Bone marrow (tissue), 2 donors: Measurements from ENCODE around the gene HEMK1.

Experiments used
- DNase-seq, 2 donors: peaks; one replicate each; lab custom pipeline; 2025; lab: John Stamatoyannopoulos, UW

HEMK1 gene

DNA sequence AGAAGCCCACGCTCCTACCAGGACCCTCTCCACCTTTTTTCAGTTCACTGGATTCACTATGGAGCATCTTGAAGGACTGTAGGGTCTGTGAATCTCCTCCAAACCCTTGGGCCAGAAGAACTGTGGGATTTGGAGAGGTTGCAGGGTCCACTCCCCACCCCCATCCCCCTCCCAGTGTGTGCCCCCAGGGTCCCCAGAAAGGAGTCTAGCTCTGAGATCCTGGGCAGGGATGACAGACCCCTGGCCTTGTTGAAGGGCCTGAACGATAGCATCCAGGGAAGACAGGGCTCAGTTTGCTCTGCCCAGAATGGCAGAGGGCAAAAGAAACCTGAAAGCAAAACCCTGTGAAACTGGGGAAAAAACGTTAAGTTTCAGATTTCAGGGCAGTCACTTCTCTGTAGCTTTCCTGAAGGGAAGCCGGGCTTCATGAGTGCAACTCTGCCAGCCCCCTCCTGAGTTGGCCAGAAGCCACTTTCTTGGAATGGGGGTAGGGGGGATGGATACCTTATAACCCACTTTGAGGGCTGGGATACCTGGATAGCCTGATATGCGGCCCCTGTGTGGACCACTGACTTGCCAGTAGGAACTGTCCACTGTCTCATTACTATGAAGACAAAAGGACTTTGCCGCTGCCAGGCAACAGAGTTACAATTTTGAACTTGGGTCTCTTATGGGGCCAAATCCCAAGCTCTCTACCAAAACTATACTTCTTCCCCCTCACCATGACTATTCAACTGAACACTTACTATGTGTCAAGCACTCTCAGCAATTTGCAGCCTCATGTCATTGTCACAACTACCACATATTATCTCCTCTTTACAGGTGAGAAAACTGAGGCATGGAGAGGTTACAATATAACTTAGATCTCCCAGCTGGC is 43.9 kb downstream of the HEMK1 start:
- DNase-seq: no peak

DNA sequence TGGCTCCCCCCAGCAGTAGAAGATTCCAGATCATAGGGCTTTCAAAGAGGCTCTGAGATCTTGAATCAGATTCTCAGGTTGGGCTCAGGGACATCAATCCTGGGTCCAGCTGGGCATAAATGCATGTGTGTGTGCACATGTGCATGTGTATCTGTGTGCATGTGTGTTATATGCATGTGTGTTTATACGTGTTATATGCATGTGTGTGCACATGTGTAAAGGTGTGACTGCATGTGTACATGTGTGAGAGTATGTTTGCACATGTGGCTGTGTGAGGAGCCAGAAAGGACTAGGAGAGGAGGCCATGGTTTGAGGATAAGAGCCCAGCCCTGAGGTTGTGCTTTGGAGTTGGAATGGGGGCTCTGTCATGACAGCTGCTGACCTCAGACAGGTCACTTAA is 45.9 kb downstream of the HEMK1 start:
- no peak for DNase-seq

DNA sequence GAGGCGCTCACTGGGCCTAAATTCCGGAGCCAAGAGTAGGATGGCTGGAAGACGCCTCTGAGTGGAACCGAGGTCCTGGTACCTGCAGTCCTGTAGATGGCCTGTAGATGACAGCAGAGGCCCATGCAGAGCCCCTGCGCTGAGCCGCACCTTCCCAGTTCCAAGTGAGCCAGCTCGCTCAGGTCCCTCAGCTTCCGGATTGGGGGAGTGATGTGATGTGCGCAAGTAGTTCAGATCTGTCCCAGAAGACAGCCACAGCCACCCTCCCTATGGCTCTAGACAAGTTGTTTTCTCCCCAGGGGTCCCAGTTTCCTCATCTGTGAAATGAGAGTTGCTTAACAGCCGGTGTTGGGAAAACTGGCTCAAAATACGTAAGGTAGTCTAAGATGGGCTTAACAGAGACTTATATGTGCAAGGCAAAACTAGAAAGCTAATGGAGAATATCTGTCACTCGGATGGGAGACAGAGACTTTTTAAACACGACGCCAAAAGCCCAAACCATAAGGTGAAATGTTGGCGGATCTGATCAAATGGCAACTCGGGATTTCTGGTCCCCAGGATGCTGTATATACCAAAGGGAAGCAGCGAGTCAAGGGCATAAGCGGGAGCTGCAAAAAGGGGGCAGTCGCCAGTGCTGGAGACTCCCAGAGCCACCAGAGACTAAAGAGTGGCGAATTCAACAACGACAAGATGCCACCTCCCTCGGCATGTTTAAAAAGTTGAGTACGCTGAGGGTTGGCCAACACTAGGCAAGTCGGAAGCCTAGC is 46.9 kb downstream of the HEMK1 start:
- DNase-seq: peak; percentile 57 to 71

DNA sequence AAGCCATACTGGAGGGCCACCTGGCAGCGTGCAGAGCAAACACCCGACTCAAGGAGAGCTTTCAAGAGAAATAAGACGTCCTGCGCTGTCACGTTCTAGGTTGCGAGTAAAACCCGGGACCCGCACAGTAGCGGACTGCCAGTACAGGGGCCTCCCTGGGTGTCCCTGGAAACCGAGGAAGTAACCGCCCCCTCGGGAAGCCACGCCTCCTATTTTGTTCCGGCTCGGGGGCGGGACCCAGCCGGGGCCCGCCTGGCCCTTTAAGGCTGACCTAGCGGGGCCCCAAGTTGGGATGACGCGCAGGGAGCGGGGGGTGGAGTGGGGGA is 47.4 kb downstream of the HEMK1 start:
- peak; percentile 87 to 91 for DNase-seq

DNA sequence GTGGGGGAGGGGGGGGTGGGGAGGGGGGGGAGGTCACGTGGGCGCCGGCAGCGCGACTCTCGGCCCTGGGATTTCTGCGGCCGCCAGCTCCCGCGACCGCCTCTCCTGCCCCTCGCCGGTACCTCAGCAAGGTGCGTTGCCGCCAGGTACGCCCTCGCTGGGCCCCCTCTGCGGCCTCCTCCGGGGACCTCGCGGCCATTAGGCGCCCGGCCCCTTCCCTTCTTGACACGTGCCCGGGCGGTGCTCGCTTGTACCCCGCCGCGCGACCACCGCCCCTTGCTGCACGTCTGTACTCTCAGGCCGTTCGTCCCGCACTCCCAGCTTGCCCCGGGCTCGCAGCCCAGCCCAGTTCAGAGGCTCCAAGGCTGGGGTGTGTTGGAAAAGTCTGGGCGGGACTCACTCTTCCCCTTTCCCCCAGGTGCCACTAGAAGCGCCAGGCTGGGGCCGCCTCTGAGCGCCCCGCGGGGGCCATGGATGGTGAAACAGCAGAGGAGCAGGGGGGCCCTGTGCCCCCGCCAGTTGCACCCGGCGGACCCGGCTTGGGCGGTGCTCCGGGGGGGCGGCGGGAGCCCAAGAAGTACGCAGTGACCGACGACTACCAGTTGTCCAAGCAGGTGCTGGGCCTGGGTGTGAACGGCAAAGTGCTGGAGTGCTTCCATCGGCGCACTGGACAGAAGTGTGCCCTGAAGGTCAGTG is 47.9 kb downstream of the HEMK1 start, which contains the start of gene MAPKAPK3:
TSS of gene MAPKAPK3 (plus strand) at position 56 of the 696 bp plus-strand sequence. CDS start at position 471, 415 bp downstream.
- DNase-seq: no peak

DNA sequence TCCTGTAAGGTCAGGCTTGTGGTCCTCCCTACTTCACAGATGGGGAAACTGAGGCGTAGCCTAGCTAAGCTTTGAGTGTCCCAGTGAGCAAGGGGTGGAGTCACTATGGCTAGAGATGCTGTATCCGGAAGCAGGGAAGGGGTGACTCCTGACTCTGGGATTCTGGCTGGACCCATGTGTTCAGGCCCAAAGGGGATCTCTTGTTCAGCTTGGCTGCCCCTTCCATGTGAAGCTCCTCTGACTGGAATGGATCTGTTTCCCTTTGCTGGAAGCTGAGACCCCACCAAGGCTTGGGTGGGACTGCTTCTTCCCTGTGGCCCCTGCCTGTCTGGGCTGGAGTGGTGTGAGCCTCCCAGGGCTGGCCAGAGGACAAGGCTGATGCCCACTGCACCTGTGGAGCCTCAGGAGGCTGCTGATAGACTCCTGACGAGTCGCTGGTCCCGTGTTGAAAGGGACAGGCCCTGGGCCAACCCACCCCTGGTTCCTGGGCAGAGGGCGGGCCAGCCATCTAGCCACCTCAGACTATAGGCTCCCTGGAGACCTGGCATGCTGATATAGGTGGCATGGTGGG is 48.7 kb downstream of the HEMK1 start:
- DNase-seq: no peak

DNA sequence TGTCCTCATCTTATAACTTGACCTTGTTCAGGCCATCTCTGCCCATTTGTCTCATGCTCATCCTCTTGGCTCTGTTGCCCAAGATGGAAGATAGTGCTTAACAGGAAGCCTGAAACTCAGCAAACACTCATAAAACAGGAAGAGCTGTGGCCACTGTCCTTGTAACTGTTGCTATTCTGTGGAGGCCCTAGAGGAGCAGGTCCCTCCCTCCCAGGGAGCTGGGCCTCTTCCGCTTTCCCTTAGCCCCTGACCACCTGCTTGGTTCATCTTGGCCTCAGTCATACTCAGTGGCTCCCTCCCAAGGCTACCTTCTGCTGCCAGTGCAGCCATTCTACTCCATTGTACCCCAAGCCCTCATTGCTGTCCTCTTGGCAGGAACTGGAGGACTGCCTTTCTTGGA is 51.1 kb downstream of the HEMK1 start:
- DNase-seq: peak; percentile 36 to 79

DNA sequence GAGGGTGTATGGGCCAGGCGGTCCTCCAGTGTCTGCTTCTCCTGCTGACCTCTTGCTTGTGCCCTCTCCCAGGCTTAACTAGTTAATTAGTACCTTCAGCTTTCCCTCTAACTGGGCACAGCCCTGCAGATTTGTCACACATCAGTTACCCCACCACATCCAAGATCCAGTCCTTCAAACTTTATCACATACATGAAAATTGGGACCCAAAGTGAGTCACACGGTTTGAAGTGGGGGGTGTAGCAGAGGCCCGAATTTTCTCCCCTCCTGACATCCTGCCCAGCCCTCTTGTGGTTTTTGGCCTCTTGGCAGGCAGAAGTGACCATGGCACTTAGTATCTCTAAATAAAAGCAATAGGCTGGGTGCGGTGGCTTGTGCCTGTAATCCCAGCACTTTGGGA is 51.5 kb downstream of the HEMK1 start:
- no peak for DNase-seq

DNA sequence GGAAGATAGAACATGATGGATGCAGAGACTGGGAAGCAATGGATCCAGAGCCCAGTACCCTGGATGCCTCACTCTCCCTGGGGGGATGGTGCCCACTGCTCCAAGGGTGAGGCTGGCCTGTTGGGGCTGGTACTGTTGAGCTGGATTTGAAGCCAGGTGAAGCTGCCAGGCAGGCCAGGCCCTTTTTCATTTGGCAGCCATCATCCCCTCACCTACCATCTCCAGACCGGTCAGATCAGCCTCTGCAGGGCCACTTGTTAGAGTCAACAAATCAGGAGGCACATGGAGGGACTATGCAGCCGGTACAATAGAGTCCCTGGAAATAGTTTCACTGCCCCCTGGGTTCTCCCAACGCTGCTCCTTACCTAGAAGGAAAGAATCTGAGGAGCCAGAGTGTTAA is 53.6 kb downstream of the HEMK1 start:
- DNase-seq: no peak

DNA sequence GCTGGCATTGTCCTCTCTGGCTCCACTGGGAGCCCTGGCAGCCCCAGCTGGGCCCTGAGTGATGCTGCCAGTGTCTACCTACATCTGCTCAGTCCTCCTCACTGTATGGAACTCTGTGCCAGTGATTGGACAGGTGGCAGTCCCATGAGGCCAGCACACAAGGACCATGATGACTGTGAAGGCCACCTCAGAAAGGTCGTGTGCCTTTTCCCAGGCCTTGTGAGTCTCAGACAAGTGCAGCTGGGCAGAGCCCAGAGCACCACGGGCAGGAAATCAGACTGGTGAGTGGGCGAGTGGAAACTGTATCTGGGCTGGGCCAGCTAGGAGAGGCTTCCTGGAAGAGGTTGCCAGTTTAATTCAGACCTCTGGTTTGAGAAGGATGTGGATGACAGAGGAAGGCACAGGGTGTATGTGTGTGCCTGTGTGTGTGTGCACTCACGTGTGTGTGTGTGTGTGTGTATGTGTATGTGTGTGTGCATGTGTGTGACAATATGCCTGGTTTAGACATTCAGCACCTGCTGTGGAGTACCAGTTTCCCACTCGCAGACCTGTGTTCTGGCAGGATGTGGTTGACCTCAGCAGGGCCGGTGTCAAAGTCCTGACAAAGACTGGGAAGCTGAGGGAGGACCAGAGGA is 54.6 kb downstream of the HEMK1 start:
- peak in 1 of 2 donors; percentile 53 for DNase-seq

DNA sequence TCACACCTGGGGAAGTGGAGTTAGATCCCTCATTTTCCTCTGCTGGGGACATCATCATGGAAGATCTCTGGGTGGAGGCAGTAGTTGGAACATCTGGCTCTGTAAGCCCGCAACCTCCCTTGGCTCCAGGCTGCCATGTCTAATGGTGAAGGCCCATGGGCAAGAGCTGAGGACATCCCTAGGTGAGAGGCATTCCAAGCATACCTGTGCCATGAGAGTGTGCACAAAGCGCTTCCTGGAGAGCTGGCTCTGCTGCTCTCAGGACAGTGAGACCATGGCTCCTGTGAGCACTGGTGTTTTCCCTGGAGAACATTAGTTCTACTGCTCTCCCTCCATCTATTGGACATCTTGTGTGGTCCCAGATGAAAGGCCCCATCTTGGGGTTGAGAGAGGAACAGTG is 55.3 kb downstream of the HEMK1 start:
- DNase-seq: no peak

DNA sequence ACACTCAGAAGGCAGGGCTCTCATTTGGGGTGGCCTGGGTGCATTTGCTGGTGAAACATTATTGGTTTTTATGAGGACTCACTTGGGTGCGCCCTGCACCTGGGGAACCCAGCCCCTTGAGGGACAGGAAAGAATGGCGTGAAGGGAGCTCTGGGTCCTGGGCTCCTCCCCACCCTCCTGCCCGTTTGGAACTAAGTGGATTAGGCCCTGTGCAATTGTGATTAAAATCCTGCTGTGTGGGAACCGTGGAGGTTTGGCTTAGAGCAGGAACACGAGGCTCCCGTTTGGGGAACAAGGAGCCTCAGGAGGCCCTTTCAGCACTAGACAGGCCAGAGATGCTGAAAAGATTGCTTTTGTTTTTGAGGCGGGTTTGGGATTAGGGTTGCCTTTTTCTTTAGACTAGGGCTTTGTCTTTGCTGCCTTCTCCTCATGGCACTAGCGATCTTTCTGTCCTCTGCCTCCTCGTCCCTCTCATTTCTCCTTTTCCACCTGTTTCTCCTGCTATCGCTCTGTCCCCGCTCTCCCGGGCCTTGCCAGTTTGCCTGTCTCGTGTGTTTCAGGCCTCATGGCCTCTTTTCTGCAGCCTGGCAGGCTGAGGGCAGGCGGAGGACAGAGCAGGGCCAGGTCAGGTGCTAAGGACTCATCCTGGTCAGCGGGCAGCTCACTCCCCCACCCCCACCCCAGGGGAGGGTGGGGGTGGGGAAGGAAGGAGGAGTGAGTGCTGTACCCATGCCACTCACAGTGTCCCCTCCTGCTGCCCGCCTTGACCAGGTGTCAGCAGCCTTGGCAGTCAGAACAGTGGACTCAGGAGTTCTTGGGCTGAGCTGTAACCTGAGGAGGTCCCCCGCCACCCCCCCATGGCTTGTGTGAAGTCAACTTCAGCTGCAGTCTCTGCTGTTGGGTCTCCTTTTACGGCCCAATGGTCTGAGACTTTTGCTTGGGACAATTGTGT is 56.2 kb downstream of the HEMK1 start:
- DNase-seq: no peak

DNA sequence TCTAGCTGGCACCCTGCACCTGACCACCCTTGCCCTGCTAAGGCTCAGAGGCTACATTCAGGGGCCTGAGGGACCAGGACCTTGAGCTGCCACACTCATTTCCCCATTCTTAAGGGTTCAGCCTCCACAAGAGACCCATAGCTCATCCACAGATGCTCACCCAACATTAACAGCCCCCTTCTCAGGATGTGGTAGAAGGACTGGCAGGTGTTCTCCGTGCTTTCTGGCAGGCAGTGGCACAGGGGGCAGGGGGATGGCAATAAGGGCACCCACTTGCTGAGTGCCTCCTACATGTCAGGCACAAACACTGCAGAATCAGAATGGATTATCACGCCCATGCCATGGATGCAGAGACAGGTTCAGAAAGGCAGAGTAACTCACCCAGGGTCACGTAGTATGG is 57.1 kb downstream of the HEMK1 start:
- no peak for DNase-seq

DNA sequence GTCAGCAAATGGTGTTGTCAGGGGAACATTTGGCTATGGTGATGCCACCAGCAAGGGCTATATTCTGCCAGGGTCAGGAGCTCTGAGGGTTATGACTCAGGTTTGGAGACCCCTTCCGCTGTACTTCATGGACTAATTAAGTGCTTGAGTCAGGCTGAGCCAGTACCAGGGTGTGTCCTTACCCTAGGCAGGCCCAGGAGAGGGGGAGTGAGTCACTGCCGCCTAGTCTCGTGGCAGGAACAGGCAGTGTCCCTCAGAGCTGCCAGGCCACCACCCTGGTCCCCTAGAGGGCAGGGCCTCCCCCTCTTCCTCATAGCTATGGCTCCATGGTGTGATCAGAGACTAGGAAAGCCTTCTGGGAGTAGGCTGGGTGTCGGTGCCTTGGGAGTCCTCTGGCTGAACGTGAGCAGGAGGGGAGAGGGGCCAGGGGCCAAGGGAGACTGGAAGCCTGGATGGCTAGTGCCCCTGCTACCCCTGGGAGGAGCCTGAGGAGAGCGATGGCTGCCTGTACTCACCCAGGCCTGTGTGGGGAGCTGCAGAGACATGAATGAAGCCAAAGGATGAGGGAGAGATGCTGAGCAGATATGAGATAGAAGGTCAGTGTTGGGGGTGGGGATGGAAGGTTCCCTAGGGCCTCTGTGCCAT is 58.2 kb downstream of the HEMK1 start:
- peak; percentile 60 to 67 for DNase-seq

DNA sequence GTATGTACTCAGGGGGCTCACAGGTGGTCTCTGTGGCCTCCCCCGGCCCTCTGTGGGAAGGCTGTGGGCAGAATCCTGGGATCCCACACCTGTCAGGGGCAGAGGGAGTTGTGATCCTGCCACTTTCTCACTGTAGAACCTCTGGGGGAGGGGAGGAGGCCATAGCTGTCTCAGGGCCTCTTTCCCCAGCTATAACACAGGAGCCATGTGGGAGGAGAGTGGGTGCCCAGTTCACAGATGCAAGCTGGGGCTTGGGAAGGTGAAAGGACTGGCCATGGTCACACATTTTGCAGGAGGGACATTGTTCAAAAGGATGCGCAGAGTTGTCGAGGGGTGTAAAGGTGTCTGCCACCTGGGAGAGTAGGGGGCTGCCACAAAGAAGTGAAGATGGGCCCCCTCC is 59.3 kb downstream of the HEMK1 start:
- DNase-seq: no peak

DNA sequence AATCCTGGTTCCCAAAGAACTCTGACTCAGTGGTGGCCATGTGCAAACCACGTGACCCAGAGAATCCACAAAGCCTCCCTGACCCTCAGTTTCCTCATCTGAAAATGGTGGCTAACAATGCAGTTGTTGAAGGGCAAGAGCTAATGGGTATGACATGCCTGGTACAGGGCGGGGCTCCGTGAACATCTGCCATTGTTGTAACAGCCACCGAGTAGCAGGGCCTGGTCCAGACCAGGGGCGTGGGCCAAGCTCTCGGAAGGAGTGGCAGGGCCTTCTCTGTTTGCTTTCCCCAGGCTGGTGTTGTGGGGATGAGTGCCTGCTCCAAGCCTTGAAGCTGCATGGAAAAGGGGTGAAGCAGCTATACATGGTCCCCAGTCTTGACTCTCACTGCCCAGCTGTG is 61.1 kb downstream of the HEMK1 start:
- DNase-seq: no peak

DNA sequence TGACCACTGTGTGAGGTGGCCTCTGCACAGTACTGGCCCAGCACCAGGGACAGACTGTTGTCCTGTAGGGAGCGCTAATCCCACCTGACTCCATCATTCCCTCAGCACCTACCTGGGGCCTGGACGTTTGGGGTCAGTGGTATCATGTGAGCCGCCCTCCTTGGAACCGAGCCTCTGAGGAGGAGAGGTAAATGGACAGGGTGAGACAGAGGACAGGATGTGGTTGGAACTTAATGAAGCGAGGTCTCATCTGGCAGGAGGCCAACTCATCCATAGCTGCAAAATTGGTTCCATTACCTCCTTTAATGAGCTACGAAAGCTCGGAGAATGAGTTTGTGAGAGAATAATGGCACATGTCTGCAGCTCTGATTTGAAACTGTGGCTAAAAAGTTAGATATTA is 61.6 kb downstream of the HEMK1 start:
- no peak for DNase-seq

DNA sequence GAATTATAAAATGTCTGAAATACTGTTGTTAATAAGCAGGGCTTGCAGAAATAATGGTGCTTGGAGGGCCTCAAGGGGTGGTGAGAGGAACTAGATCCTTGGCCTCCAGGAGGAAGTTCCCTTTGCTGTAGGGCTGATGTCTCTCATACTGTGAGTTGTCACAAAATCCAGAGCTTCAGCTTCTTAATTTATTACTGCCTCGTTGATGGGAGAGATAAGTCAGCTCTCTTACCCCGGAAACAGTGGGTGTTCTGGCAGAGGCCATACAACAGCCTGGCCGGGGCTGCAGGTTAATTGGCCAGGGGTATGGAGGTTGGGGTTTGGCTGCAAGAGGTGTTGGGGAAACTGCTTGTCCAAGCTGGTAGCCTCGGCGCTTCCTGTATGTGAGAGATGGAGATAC is 63.1 kb downstream of the HEMK1 start:
- DNase-seq: peak in 1 of 2 donors; percentile 65

DNA sequence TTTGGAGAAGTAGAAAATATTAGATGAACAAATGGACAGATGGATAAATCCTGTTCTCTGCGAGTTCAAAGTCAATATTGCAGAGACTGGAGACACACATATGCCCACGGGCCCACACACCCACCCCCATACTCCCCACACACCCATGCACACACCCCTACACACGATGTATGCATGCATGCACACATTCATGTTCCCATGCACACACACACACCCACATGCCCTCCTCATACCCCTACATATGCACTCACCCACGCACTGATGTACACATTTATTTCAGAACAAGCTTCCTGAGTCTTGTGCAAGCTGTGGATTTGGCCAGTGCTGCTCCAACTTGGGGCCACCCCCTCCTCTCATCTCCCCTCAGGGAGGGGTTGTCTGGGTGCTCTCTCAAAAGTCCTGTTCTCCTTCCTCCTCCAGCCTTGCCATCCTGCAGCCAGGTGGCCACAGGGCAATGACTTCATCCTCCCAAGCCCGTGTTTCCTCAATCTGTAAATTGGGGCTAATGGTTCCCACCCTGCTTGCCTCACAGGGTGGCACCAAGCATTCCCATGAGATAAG is 64.0 kb downstream of the HEMK1 start:
- no peak for DNase-seq

DNA sequence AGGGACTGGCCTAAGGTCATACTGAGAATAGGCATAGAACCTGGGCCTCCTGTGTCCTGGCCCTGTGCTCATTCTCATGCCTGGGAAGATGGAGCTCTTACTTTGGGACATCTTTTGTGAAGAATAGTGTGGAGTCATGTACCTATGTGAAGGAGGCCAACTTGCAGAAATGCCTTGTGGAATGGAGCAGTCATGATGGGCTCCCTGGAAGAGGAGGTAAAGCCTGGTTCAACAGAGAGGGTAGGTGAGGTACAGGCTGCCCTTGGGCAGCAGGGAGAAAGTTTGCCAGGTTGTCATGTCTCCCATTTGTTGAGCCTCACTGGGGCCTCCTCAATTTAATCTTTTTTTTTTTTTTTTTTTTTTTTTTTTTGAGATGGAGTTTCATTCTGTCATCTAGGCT is 65.7 kb downstream of the HEMK1 start:
- DNase-seq: no peak
